Activated CD4-positive, alpha-beta memory T cell treated with anti-CD3 and anti-CD28 coated beads for 36 hours (primary cell): ENCODE measurements around the gene APOA1. TPM values are rescaled to one million over a fixed set of nuclear protein-coding genes. Genes with fewer than 3 reads are reported as not detected.
A peak's percentile ranks its signal among the peaks of the same experiment; 100 is the strongest.

Experiments
- CTCF ChIA-PET: fragments of 350-600 bp; sonication (Branson Sonifier 250); formaldehyde crosslinking; loops from one replicate; lab custom pipeline; 2021; ENCODE audit warnings: antibody characterized with exemption, inconsistent platforms; lab: Charles Lee
- POLR2A ChIA-PET: fragments of 350-600 bp; sonication (Branson Sonifier 250); formaldehyde crosslinking; loops from one replicate; lab custom pipeline; 2021; ENCODE audit warnings: antibody characterized with exemption; lab: Charles Lee
- DNase-seq: peaks from one replicate; pipeline ENCODE4 v3.0.0-alpha.2; 2020
- H3K27ac Mint-ChIP-seq: one replicate; pipeline ENCODE4 v1.8.0; 2021; ENCODE audit warnings: mixed read lengths
- H3K27me3 Mint-ChIP-seq: one replicate; pipeline ENCODE4 v1.8.0; 2021; ENCODE audit warnings: mixed read lengths
- H3K36me3 Mint-ChIP-seq: one replicate; pipeline ENCODE4 v1.8.0; 2021; ENCODE audit warnings: mixed read lengths
- H3K4me1 Mint-ChIP-seq: one replicate; pipeline ENCODE4 v1.8.0; 2021; ENCODE audit warnings: low read depth, mixed read lengths
- H3K4me3 Mint-ChIP-seq: one replicate; pipeline ENCODE4 v1.8.0; 2021; ENCODE audit warnings: mild to moderate bottlenecking, mixed read lengths
- H3K9me3 Mint-ChIP-seq: one replicate; pipeline ENCODE4 v1.8.0; 2021; ENCODE audit warnings: mixed read lengths
- intact Hi-C: fragments of 100-400 bp; cut with micrococcal nuclease; formaldehyde crosslinking; loops from one replicate; pipeline ENCODE4 v1.15.1; 2023
- total RNA-seq, 2 experiments: library from RNA; stranded (reverse); gene quantifications; one replicate each; pipeline ENCODE4 v1.2.3, GENCODE V29; 2021

Gene APOA1
- total RNA-seq, 2 experiments from 2014 or later: 0.24 TPM; not detected in 1

- ChIA-PET CTCF (interaction anchor here (1.4 to 10.3 kb wide), 5 partner anchors 9 to 357 kb away, joined by 4 to 187 read pairs (median 11); partner anchors contain the start of genes APOA1, PAFAH1B2 and SIK3), POLR2A (interaction anchor here (0.6 to 2.6 kb wide), 4 partner anchors 10 to 50 kb away, joined by 3 to 10 read pairs (median 8); partner anchors contain the start of gene BUD13)
- Mint-ChIP-seq H3K27me3 (no peaks in the 10 kb centered on the region), H3K9me3 (no peaks in the 10 kb centered on the region), H3K4me3 (peak overlapping the region; percentile 95), H3K27ac (peak overlapping the region; percentile 62), H3K4me1 (peaks cover 67% of the 10 kb centered on the region), H3K36me3 (peaks cover 55% of the 10 kb centered on the region)
- no peak for DNase-seq
- intact Hi-C loops: loop anchor here (1.0 to 5.0 kb wide), 3 partner anchors 10 to 446 kb away; partner anchors contain the start of genes PCSK7, RNF214 and SIK3
These were observed 51.1 kb downstream of the APOA1 start for GRCh38 chr11:116786326-116786725.

Other genes starting within 250 kb of the APOA1 start
- 10 to 100 TPM; 30.3 to 32.7 TPM for gene BUD13, start 64.6 kb downstream of the APOA1 start, total RNA-seq
- 100 to 1,000 TPM; 101 to 102 TPM for gene ZPR1, start 49.6 kb downstream of the APOA1 start, total RNA-seq
- not detected for gene APOA5, start 45.7 kb downstream of the APOA1 start, total RNA-seq
- not detected for gene APOA4, start 14.3 kb downstream of the APOA1 start, total RNA-seq
- gene APOC3, start 7.7 kb downstream of the APOA1 start, total RNA-seq: not detected